SK-N-SH treated with all-trans-retinoic acid at 6 μM for 48 hours (cell line): ENCODE measurements around the gene TAF6.

Experiments
- ARNTL ChIP-seq: fragments of 450-650 bp; formaldehyde crosslinking; IDR thresholded peaks from 2 replicates; pipeline ENCODE4 v1.5.0; 2020; ENCODE audit warnings: low read depth, mild to moderate bottlenecking, moderate library complexity, borderline replicate concordance
- GLIS3 ChIP-seq: fragments of 250-450 bp; sonication (Bioruptor Pico); IDR thresholded peaks from 2 replicates; pipeline ENCODE4 v1.5.0; 2020; ENCODE audit warnings: mild to moderate bottlenecking, moderate library complexity
- RARB ChIP-seq: fragments of 250-450 bp; sonication (Bioruptor Pico); IDR thresholded peaks from 2 replicates; pipeline ENCODE4 v1.8.0; 2021; ENCODE audit warnings: mild to moderate bottlenecking, moderate library complexity
- TOX ChIP-seq: fragments of 250-450 bp; sonication (Bioruptor Pico); IDR thresholded peaks from 2 replicates; pipeline ENCODE4 v1.8.0; 2021; ENCODE audit warnings: mild to moderate bottlenecking, moderate library complexity, borderline replicate concordance
- ZFP3 ChIP-seq: fragments of 250-450 bp; sonication (Bioruptor Pico); IDR thresholded peaks from 2 replicates; pipeline ENCODE4 v1.5.0; 2020; ENCODE audit warnings: mild to moderate bottlenecking, moderate library complexity
- ZNF565 ChIP-seq: fragments of 450-650 bp; formaldehyde crosslinking; conservative IDR thresholded peaks from 2 replicates; pipeline ENCODE4 v1.5.0; 2020; ENCODE audit warnings: low read depth, mild to moderate bottlenecking, moderate library complexity
- ZNF70 ChIP-seq: fragments of 450-650 bp; formaldehyde crosslinking; IDR thresholded peaks from 2 replicates; pipeline ENCODE4 v1.5.0; 2020; ENCODE audit warnings: mild to moderate bottlenecking, moderate library complexity
- TF ChIP-seq, protein P1 (sequence below): fragments of 250-450 bp; sonication (Bioruptor Pico); IDR thresholded peaks from 2 replicates; pipeline ENCODE4 v1.5.1; 2020; ENCODE audit warnings: low read depth, mild to moderate bottlenecking, moderate library complexity

DNA sequence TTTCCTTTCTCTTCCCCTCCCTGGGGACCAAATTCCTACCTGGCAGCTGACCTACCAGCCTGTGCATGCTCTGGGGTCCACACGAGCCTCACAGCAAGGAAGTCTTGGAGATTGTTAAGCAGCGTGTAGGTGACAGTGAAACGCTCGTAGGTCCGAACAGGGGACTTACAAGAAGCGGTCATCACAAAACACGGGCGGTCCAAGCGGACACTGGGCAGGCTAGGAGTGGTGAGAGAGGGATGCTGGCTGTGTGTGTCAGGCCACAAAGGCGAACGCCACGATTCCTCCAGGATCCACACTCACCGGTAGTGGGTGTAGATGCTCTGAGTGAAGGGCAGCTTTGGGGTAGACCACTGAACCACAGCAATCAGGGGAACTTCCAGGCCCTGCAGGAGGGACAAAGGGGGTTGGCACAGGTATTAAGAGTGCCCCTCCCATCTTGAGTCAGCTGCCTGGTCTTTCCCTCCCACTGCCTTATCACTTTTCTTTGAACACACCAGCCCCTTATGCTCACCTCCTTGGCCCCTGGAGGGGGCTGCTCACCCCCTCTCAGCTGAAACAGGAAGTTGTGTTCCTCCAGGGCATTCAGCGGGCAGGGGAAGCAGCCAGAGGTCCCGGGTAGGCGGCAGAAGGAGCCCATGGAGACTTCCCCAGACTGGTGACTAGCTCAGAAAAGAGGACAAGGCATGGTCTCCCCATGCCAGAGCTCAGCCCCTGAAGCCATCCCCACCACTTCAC lies 37.3 kb upstream of the TAF6 start:
- no peak for TF ChIP-seq GLIS3 (CRISPR knock-in tag)
- no peak for TF ChIP-seq ZFP3 (CRISPR knock-in tag)
- TF ChIP-seq ARNTL (CRISPR knock-in tag), result no peak
- no peak for TF ChIP-seq TOX (CRISPR knock-in tag)
- TF ChIP-seq RARB (CRISPR knock-in tag), result no peak
- TF ChIP-seq ZNF565 (CRISPR knock-in tag), result no peak
- no peak for TF ChIP-seq ZNF70 (CRISPR knock-in tag)
- TF ChIP-seq, protein P1, sequence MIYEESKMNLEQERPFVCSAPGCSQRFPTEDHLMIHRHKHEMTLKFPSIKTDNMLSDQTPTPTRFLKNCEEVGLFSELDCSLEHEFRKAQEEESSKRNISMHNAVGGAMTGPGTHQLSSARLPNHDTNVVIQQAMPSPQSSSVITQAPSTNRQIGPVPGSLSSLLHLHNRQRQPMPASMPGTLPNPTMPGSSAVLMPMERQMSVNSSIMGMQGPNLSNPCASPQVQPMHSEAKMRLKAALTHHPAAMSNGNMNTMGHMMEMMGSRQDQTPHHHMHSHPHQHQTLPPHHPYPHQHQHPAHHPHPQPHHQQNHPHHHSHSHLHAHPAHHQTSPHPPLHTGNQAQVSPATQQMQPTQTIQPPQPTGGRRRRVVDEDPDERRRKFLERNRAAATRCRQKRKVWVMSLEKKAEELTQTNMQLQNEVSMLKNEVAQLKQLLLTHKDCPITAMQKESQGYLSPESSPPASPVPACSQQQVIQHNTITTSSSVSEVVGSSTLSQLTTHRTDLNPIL (CRISPR knock-in tag), result no peak
